ENCODE measurements around the gene FASTK.

FASTK gene

GRCh38 chr7:151109094-151110048 is 28.8 kb upstream of the FASTK start:
- no peak for ATAC-seq
- no peak for TF ChIP-seq PPARA (CRISPR knock-in tag; IDR thresholded peaks at IDR 0.05; ENCODE audit: borderline replicate concordance)
- no peak for TF ChIP-seq CSDC2 (CRISPR knock-in tag; IDR thresholded peaks at IDR 0.05)
- no peak for TF ChIP-seq CREB5 (CRISPR knock-in tag; IDR thresholded peaks at IDR 0.05; ENCODE audit: low read depth)
- no peak for TF ChIP-seq ZC3H10 (CRISPR knock-in tag; IDR thresholded peaks at IDR 0.05)
- TF ChIP-seq POU6F1 (CRISPR knock-in tag; IDR thresholded peaks at IDR 0.05; ENCODE audit: borderline replicate concordance, low read depth), result no peak

DNA sequence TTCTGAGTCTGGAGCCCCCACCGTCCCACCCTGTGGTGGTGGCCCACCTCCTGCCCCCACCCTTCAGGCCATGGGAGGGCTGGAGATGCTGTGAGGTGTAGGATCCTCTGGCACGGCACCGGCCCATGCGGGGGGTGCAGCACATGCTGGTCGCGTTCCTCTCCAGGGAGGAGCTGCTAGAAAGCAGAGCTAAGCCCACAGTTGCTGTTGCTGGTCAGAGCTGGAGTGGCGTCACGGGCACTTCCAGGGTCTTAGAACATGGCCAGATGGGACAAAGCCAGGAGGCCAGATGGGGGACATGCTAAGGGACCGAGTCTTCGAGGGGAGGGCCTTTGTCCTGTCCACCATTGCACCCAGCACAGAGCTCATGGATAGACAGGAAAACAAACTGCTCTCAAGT is 27.3 kb upstream of the FASTK start:
- TF ChIP-seq SNAI2 (CRISPR knock-in tag; IDR thresholded peaks at IDR 0.05) (no peak), ZNF8 (CRISPR knock-in tag; IDR thresholded peaks at IDR 0.05) (no peak), TOX (CRISPR knock-in tag; IDR thresholded peaks at IDR 0.05; ENCODE audit: borderline replicate concordance) (no peak), ISL1 (CRISPR knock-in tag; IDR thresholded peaks at IDR 0.05) (no peak), ZNF565 (CRISPR knock-in tag; conservative IDR thresholded peaks at IDR 0.05; ENCODE audit: low read depth) (no peak), PPARA (CRISPR knock-in tag; IDR thresholded peaks at IDR 0.05; ENCODE audit: borderline replicate concordance) (no peak), PATZ1 (CRISPR knock-in tag; IDR thresholded peaks at IDR 0.05; ENCODE audit: borderline replicate concordance) (no peak)
- ATAC-seq, result no peak

GRCh38 chr7:151104411-151105235 is 24.0 kb upstream of the FASTK start:
- ATAC-seq, result peak; percentile 64
- no peak for TF ChIP-seq GLIS3 (CRISPR knock-in tag; IDR thresholded peaks at IDR 0.05)
- no peak for TF ChIP-seq ARNTL (CRISPR knock-in tag; IDR thresholded peaks at IDR 0.05; ENCODE audit: borderline replicate concordance, low read depth)
- no peak for TF ChIP-seq OSR1 (CRISPR knock-in tag; IDR thresholded peaks at IDR 0.05)
- TF ChIP-seq, protein P1, sequence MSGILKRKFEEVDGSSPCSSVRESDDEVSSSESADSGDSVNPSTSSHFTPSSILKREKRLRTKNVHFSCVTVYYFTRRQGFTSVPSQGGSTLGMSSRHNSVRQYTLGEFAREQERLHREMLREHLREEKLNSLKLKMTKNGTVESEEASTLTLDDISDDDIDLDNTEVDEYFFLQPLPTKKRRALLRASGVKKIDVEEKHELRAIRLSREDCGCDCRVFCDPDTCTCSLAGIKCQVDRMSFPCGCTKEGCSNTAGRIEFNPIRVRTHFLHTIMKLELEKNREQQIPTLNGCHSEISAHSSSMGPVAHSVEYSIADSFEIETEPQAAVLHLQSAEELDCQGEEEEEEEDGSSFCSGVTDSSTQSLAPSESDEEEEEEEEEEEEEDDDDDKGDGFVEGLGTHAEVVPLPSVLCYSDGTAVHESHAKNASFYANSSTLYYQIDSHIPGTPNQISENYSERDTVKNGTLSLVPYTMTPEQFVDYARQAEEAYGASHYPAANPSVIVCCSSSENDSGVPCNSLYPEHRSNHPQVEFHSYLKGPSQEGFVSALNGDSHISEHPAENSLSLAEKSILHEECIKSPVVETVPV (CRISPR knock-in tag; IDR thresholded peaks at IDR 0.05), result no peak
- no peak for TF ChIP-seq ZNF70 (CRISPR knock-in tag; IDR thresholded peaks at IDR 0.05)
- TF ChIP-seq TOX (CRISPR knock-in tag; IDR thresholded peaks at IDR 0.05; ENCODE audit: borderline replicate concordance), result no peak
- TF ChIP-seq SNAI2 (CRISPR knock-in tag; IDR thresholded peaks at IDR 0.05), result no peak
- no peak for TF ChIP-seq ZFP3 (CRISPR knock-in tag; IDR thresholded peaks at IDR 0.05)
- no peak for TF ChIP-seq PPARA (CRISPR knock-in tag; IDR thresholded peaks at IDR 0.05; ENCODE audit: borderline replicate concordance)
- TF ChIP-seq ZNF8 (CRISPR knock-in tag; IDR thresholded peaks at IDR 0.05), result no peak
- TF ChIP-seq ISL1 (CRISPR knock-in tag; IDR thresholded peaks at IDR 0.05), result no peak
- no peak for TF ChIP-seq TCF4 (CRISPR knock-in tag; IDR thresholded peaks at IDR 0.05; ENCODE audit: borderline replicate concordance)
- no peak for TF ChIP-seq ZC3H10 (CRISPR knock-in tag; IDR thresholded peaks at IDR 0.05)
- no peak for TF ChIP-seq ZNF565 (CRISPR knock-in tag; conservative IDR thresholded peaks at IDR 0.05; ENCODE audit: low read depth)
- TF ChIP-seq CREB5 (CRISPR knock-in tag; IDR thresholded peaks at IDR 0.05; ENCODE audit: low read depth), result no peak
- no peak for TF ChIP-seq RARB (CRISPR knock-in tag; IDR thresholded peaks at IDR 0.05)
- TF ChIP-seq BACH2 (CRISPR knock-in tag; IDR thresholded peaks at IDR 0.05; ENCODE audit: borderline replicate concordance), result no peak
- TF ChIP-seq CSDC2 (CRISPR knock-in tag; IDR thresholded peaks at IDR 0.05), result no peak

All from SK-N-SH treated with all-trans-retinoic acid at 6 μM for 48 hours (cell line).